Stimulated activated naive CD8-positive, alpha-beta T cell treated with anti-CD3 and anti-CD28 coated beads, Interleukin-15, Interleukin-2, amounts not matched to agents 100 ng/mL and 50 ng/mL, for 24 hours (primary cell): ENCODE data around the gene GANC.

Experiments used
- H3K27ac Mint-ChIP-seq: one replicate; pipeline ENCODE4 v1.8.0; 2021; ENCODE audit warnings: mild to moderate bottlenecking, mixed read lengths
- H3K27me3 Mint-ChIP-seq: one replicate; pipeline ENCODE4 v1.8.0; 2021; ENCODE audit warnings: mixed read lengths
- H3K36me3 Mint-ChIP-seq: one replicate; pipeline ENCODE4 v1.8.0; 2021; ENCODE audit warnings: low read depth, mixed read lengths
- H3K4me1 Mint-ChIP-seq: one replicate; pipeline ENCODE4 v1.8.0; 2021; ENCODE audit warnings: low read depth, mixed read lengths
- H3K4me3 Mint-ChIP-seq: one replicate; pipeline ENCODE4 v1.8.0; 2021; ENCODE audit warnings: mild to moderate bottlenecking, mixed read lengths
- H3K9me3 Mint-ChIP-seq: one replicate; pipeline ENCODE4 v1.8.0; 2021; ENCODE audit warnings: mixed read lengths

Gene GANC

GRCh38 chr15:42367041-42367440, 94.0 kb downstream of the GANC start:
- Mint-ChIP-seq H3K27ac (no peak overlapping the region), H3K36me3 (no peaks in the 10 kb centered on the region), H3K9me3 (no peaks in the 10 kb centered on the region), H3K4me3 (no peak overlapping the region), H3K4me1 (no peaks in the 10 kb centered on the region), H3K27me3 (no peaks in the 10 kb centered on the region)

GRCh38 chr15:42368096-42368495, 95.1 kb downstream of the GANC start:
- no peaks in the 10 kb centered on the region for H3K36me3 Mint-ChIP-seq

GRCh38 chr15:42371096-42371495, 98.1 kb downstream of the GANC start:
- Mint-ChIP-seq H3K4me1 (no peaks in the 10 kb centered on the region), H3K4me3 (no peak overlapping the region), H3K36me3 (no peaks in the 10 kb centered on the region), H3K27ac (no peak overlapping the region), H3K9me3 (no peaks in the 10 kb centered on the region), H3K27me3 (no peaks in the 10 kb centered on the region)

More at GRCh38 chr15:42368096-42368495, 95.1 kb downstream of the GANC start:
- Mint-ChIP-seq H3K27me3 (no peaks in the 10 kb centered on the region), H3K27ac (no peak overlapping the region), H3K9me3 (no peaks in the 10 kb centered on the region), H3K4me1 (no peaks in the 10 kb centered on the region), H3K4me3 (no peak overlapping the region)

- Mint-ChIP-seq H3K27ac (no peak overlapping the region), H3K4me3 (no peak overlapping the region), H3K9me3 (no peaks in the 10 kb centered on the region), H3K4me1 (no peaks in the 10 kb centered on the region), H3K27me3 (no peaks in the 10 kb centered on the region), H3K36me3 (peaks cover 3% of the 10 kb centered on the region)
Observed at GRCh38 chr15:42373274-42373673, 100.3 kb downstream of the GANC start.

- H3K9me3 Mint-ChIP-seq = no peaks in the 10 kb centered on the region
- peaks cover 7% of the 10 kb centered on the region for H3K36me3 Mint-ChIP-seq
- no peak overlapping the region for H3K27ac Mint-ChIP-seq
- H3K4me3 Mint-ChIP-seq = no peak overlapping the region
- H3K4me1 Mint-ChIP-seq = no peaks in the 10 kb centered on the region
- no peaks in the 10 kb centered on the region for H3K27me3 Mint-ChIP-seq
Observed at GRCh38 chr15:42373936-42374335, 100.9 kb downstream of the GANC start.

GRCh38 chr15:42374810-42375209, 101.8 kb downstream of the GANC start:
- no peak overlapping the region for H3K27ac Mint-ChIP-seq
- H3K9me3 Mint-ChIP-seq = peaks cover 4% of the 10 kb centered on the region
- no peaks in the 10 kb centered on the region for H3K27me3 Mint-ChIP-seq
- no peaks in the 10 kb centered on the region for H3K4me1 Mint-ChIP-seq
- H3K36me3 Mint-ChIP-seq = peaks cover 12% of the 10 kb centered on the region
- no peak overlapping the region for H3K4me3 Mint-ChIP-seq

- H3K27me3 Mint-ChIP-seq = no peaks in the 10 kb centered on the region
- peaks cover 4% of the 10 kb centered on the region for H3K9me3 Mint-ChIP-seq
- H3K4me3 Mint-ChIP-seq = no peak overlapping the region
- H3K4me1 Mint-ChIP-seq = no peaks in the 10 kb centered on the region
- peaks cover 12% of the 10 kb centered on the region for H3K36me3 Mint-ChIP-seq
- H3K27ac Mint-ChIP-seq = no peak overlapping the region
Observed at GRCh38 chr15:42375252-42375651, 102.3 kb downstream of the GANC start.

GRCh38 chr15:42375941-42376340, 102.9 kb downstream of the GANC start:
- Mint-ChIP-seq H3K4me3 (no peak overlapping the region), H3K4me1 (no peaks in the 10 kb centered on the region), H3K36me3 (peaks cover 12% of the 10 kb centered on the region), H3K27me3 (no peaks in the 10 kb centered on the region), H3K27ac (no peak overlapping the region), H3K9me3 (peaks cover 4% of the 10 kb centered on the region)

GRCh38 chr15:42378011-42378410, 105.0 kb downstream of the GANC start:
- peaks cover 12% of the 10 kb centered on the region for H3K36me3 Mint-ChIP-seq
- no peaks in the 10 kb centered on the region for H3K27me3 Mint-ChIP-seq
- H3K4me3 Mint-ChIP-seq = no peak overlapping the region
- H3K9me3 Mint-ChIP-seq = peaks cover 4% of the 10 kb centered on the region
- H3K27ac Mint-ChIP-seq = no peak overlapping the region
- no peaks in the 10 kb centered on the region for H3K4me1 Mint-ChIP-seq

- H3K4me1 Mint-ChIP-seq = no peaks in the 10 kb centered on the region
- peaks cover under 1% of the 10 kb centered on the region for H3K9me3 Mint-ChIP-seq
- H3K36me3 Mint-ChIP-seq = no peaks in the 10 kb centered on the region
- H3K27me3 Mint-ChIP-seq = no peaks in the 10 kb centered on the region
- no peak overlapping the region for H3K27ac Mint-ChIP-seq
- H3K4me3 Mint-ChIP-seq = no peak overlapping the region
Observed at GRCh38 chr15:42384597-42384996, 111.6 kb downstream of the GANC start.

- Mint-ChIP-seq H3K27ac (no peak overlapping the region), H3K4me1 (no peaks in the 10 kb centered on the region), H3K36me3 (no peaks in the 10 kb centered on the region), H3K27me3 (no peaks in the 10 kb centered on the region), H3K4me3 (no peak overlapping the region), H3K9me3 (no peaks in the 10 kb centered on the region)
Observed at GRCh38 chr15:42385206-42385979, 112.4 kb downstream of the GANC start.

GRCh38 chr15:42385980-42386700, 113.1 kb downstream of the GANC start:
- Mint-ChIP-seq H3K9me3 (no peaks in the 10 kb centered on the region), H3K4me1 (no peaks in the 10 kb centered on the region), H3K27ac (no peak overlapping the region), H3K27me3 (no peaks in the 10 kb centered on the region), H3K36me3 (no peaks in the 10 kb centered on the region), H3K4me3 (no peak overlapping the region)

- H3K27me3 Mint-ChIP-seq = no peaks in the 10 kb centered on the region
- no peaks in the 10 kb centered on the region for H3K9me3 Mint-ChIP-seq
- no peaks in the 10 kb centered on the region for H3K4me1 Mint-ChIP-seq
- peak overlapping the region; percentile 8 for H3K27ac Mint-ChIP-seq
- no peak overlapping the region for H3K4me3 Mint-ChIP-seq
- H3K36me3 Mint-ChIP-seq = no peaks in the 10 kb centered on the region
Observed at GRCh38 chr15:42387603-42388002, 114.6 kb downstream of the GANC start.

GRCh38 chr15:42392309-42393024, 119.5 kb downstream of the GANC start:
- no peak overlapping the region for H3K27ac Mint-ChIP-seq
- no peaks in the 10 kb centered on the region for H3K27me3 Mint-ChIP-seq
- no peaks in the 10 kb centered on the region for H3K4me1 Mint-ChIP-seq
- H3K9me3 Mint-ChIP-seq = no peaks in the 10 kb centered on the region
- H3K36me3 Mint-ChIP-seq = no peaks in the 10 kb centered on the region
- no peak overlapping the region for H3K4me3 Mint-ChIP-seq

- H3K4me1 Mint-ChIP-seq = no peaks in the 10 kb centered on the region
- no peak overlapping the region for H3K4me3 Mint-ChIP-seq
- H3K36me3 Mint-ChIP-seq = no peaks in the 10 kb centered on the region
- no peak overlapping the region for H3K27ac Mint-ChIP-seq
- H3K9me3 Mint-ChIP-seq = no peaks in the 10 kb centered on the region
- H3K27me3 Mint-ChIP-seq = no peaks in the 10 kb centered on the region
Observed at GRCh38 chr15:42394106-42394505, 121.1 kb downstream of the GANC start.
